NCI-H1417 treated with DMSO at 0.1 percent for 48 hours (cell line): ENCODE results near the gene FOXR1.

Experiments
- DNase-seq: peaks from one replicate; lab custom pipeline; 2025; lab: John Stamatoyannopoulos, UW

The FOXR1 gene

GRCh38 chr11:119026970-119027369, 55.4 kb downstream of the FOXR1 start:
- DNase-seq = no peak

GRCh38 chr11:119027561-119028345, 56.2 kb downstream of the FOXR1 start:
- no peak for DNase-seq

- no peak for DNase-seq
Measured at GRCh38 chr11:119028346-119029068, 56.9 kb downstream of the FOXR1 start.

- no peak for DNase-seq
Measured at GRCh38 chr11:119029069-119029339, 57.4 kb downstream of the FOXR1 start.

GRCh38 chr11:119029340-119030028, 57.9 kb downstream of the FOXR1 start:
- no peak for DNase-seq

GRCh38 chr11:119030029-119030328, 58.4 kb downstream of the FOXR1 start:
- DNase-seq = no peak

GRCh38 chr11:119030329-119031047, 58.9 kb downstream of the FOXR1 start, which contains the start of gene SLC37A4:
TSS of gene SLC37A4 (minus strand) at chr11:119030877.
- peak; percentile 89 for DNase-seq
